GM19463 (cell line): Measurements from ENCODE around the gene ZBTB20.
A peak's percentile ranks its signal among the peaks of the same experiment; 100 is the strongest.

Source experiments
- ATAC-seq: cut with Tn5 transposase; IDR thresholded peaks from one replicate; pipeline ENCODE4 v1.9.1; 2021; ENCODE audit warnings: mild to moderate bottlenecking, moderate library complexity; ENCODE audit not compliant: unreplicated experiment

ZBTB20 gene

GRCh38 chr3:114351123-114351821 lies 795.8 kb downstream of the ZBTB20 start:
- ATAC-seq: no peak

- no peak for ATAC-seq
Observed at GRCh38 chr3:114350690-114351089, 796.4 kb downstream of the ZBTB20 start.

GRCh38 chr3:114350271-114350670 lies 796.8 kb downstream of the ZBTB20 start:
- no peak for ATAC-seq

GRCh38 chr3:114344492-114344891 lies 802.6 kb downstream of the ZBTB20 start:
- no peak for ATAC-seq

- no peak for ATAC-seq
Observed at GRCh38 chr3:114338651-114339357, 808.3 kb downstream of the ZBTB20 start.

GRCh38 chr3:114336857-114337256 lies 810.2 kb downstream of the ZBTB20 start:
- ATAC-seq: no peak

- no peak for ATAC-seq
Observed at GRCh38 chr3:114336122-114336697, 810.9 kb downstream of the ZBTB20 start.

- no peak for ATAC-seq
Observed at GRCh38 chr3:114333923-114334240, 813.2 kb downstream of the ZBTB20 start.

GRCh38 chr3:114333180-114333922 lies 813.7 kb downstream of the ZBTB20 start:
- no peak for ATAC-seq

GRCh38 chr3:114332342-114333179 lies 814.5 kb downstream of the ZBTB20 start:
- ATAC-seq: peak; percentile 40

GRCh38 chr3:114331710-114332109 lies 815.4 kb downstream of the ZBTB20 start:
- no peak for ATAC-seq

- ATAC-seq: no peak
Observed at GRCh38 chr3:114331007-114331406, 816.1 kb downstream of the ZBTB20 start.

GRCh38 chr3:114329823-114330222 lies 817.3 kb downstream of the ZBTB20 start:
- ATAC-seq: peak; percentile 48

GRCh38 chr3:114328345-114328744 lies 818.7 kb downstream of the ZBTB20 start:
- no peak for ATAC-seq

- no peak for ATAC-seq
Observed at GRCh38 chr3:114327665-114328064, 819.4 kb downstream of the ZBTB20 start.

GRCh38 chr3:114323546-114324254 lies 823.4 kb downstream of the ZBTB20 start:
- ATAC-seq: peak; percentile 81

GRCh38 chr3:114320246-114320645 lies 826.8 kb downstream of the ZBTB20 start:
- no peak for ATAC-seq

- ATAC-seq: no peak
Observed at GRCh38 chr3:114319453-114319852, 827.6 kb downstream of the ZBTB20 start.

GRCh38 chr3:114318295-114318694 lies 828.8 kb downstream of the ZBTB20 start:
- no peak for ATAC-seq

- no peak for ATAC-seq
Observed at GRCh38 chr3:114314282-114314681, 832.8 kb downstream of the ZBTB20 start.
